Measurements from ENCODE around the gene KDM1B. TPM values are rescaled to one million over a fixed set of nuclear protein-coding genes. Genes with fewer than 3 reads are reported as not detected.

KDM1B gene
- polyA plus RNA-seq, 1 of the 3 experiments (the other 2 are of a cell fraction) = 9.4 TPM

DNA sequence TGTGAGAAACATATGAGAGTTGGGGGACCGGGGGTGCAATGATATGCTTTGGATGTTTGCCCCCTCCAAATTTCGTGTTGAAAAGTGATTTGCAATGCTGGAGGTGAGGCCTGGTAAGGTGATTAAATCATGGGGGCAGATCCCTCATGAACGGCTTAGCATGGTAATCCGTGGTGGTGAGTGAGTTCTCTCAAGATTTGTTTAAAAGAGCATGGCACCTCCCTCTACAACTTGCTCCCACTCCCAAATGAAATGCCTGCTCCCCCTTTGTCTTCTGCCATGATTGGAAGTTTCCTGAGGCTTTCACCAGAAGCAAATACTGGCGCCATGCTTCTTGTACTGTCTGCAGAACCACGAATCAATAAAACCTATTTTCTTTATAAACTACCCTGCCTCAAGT, 106.7 kb downstream of the KDM1B start:
- Histone ChIP-seq H3K9ac (no peak overlapping the region), H3K36me3 (replicated peaks in 1 of 2; ENCODE audit: control insufficient read depth in 1 of 2, insufficient read depth in 2 of 2, low read length in 1 of 2) (peaks cover 16% of the 10 kb centered on the region in 2 experiments), H3K27me3 (ENCODE audit: insufficient read depth) (no peaks in the 10 kb centered on the region), H3F3A (replicated peaks; ENCODE audit: insufficient read depth) (peaks cover 8% of the 10 kb centered on the region), H3K27ac (ENCODE audit: low read depth in 2 of 2, low read length in 1 of 2) (peak overlapping the region in 1 of 2 experiments; percentile 45; a peak in 1 of 4 replicates), H3K79me2 (ENCODE audit: insufficient read depth) (peaks cover 72% of the 10 kb centered on the region), H3K4me2 (peak overlapping the region; percentile 91), H2AFZ (ENCODE audit: low read depth) (no peak overlapping the region), H3K4me1 (ENCODE audit: control insufficient read depth in 1 of 2, insufficient read depth in 2 of 2, low read depth in 1 of 2, low read length in 1 of 2) (peaks cover 17 to 21% of the 10 kb centered on the region in 2 experiments; a peak in 3 of 4 replicates), H3K4me3 (ENCODE audit: low read depth in 2 of 2, low read length in 1 of 2) (peak overlapping the region in 1 of 2 experiments; percentile 88; a peak in 3 of 4 replicates), H3K9me2 (no peaks in the 10 kb centered on the region), H3K9me3 (no peaks in the 10 kb centered on the region), H4K20me1 (ENCODE audit: insufficient read depth) (peaks cover 56% of the 10 kb centered on the region)
- no peak for TF ChIP-seq RXRA (IDR thresholded peaks at IDR 0.05; ENCODE audit: borderline replicate concordance, low read depth)
- TF ChIP-seq JUND (IDR thresholded peaks at IDR 0.05) = no peak
- no peak for TF ChIP-seq EZH2phosphoT487 (IDR thresholded peaks at IDR 0.05; ENCODE audit: borderline replicate concordance, low read depth)
- no peak for TF ChIP-seq FOXM1 (IDR thresholded peaks at IDR 0.05; ENCODE audit: low read depth)
- TF ChIP-seq CHD2 (IDR thresholded peaks at IDR 0.05; ENCODE audit: low read length, partially characterized antibody) = no peak
- no peak for TF ChIP-seq USF1 (IDR thresholded peaks at IDR 0.05; ENCODE audit: borderline replicate concordance, low read depth)
- no peak for TF ChIP-seq ELF1 (IDR thresholded peaks at IDR 0.05)
- TF ChIP-seq MXI1 (IDR thresholded peaks at IDR 0.05; ENCODE audit: low read depth, low read length) = no peak
- ChIA-PET POLR2A (no interaction called here), CTCF (no interaction called here)
- WGBS (ENCODE audit: low lambda C conversion rate) = 79% methylated on average over 6 of the region's 6 CpGs
- no peak for DNase-seq

GRCh38 chr6:18262702-18263417, 107.6 kb downstream of the KDM1B start:
- H3K27ac ChIP-seq (ENCODE audit: low read depth in 2 of 2, low read length in 1 of 2) = peak overlapping the region; percentile 47 to 88
- CTCF ChIA-PET = interaction anchor here (1.0 kb wide), 1 partner anchor 21 kb away, joined by 3 read pairs; no protein-coding TSS in a partner anchor
- peak overlapping the region; percentile 91 for H3K4me2 ChIP-seq
- H3F3A ChIP-seq (replicated peaks; ENCODE audit: insufficient read depth) = peaks cover 8% of the 10 kb centered on the region
- no peak overlapping the region for H2AFZ ChIP-seq (ENCODE audit: low read depth)
- no peak for DNase-seq
- peaks cover 62% of the 10 kb centered on the region for H3K79me2 ChIP-seq (ENCODE audit: insufficient read depth)
- H3K36me3 ChIP-seq (replicated peaks in 1 of 2; ENCODE audit: control insufficient read depth in 1 of 2, insufficient read depth in 2 of 2, low read length in 1 of 2) = peaks cover 6 to 7% of the 10 kb centered on the region in 2 experiments
- peak overlapping the region; percentile 92 for H3K9ac ChIP-seq
- peak overlapping the region; percentile 88 to 93 for H3K4me3 ChIP-seq (ENCODE audit: low read depth in 2 of 2, low read length in 1 of 2)
- WGBS (ENCODE audit: low lambda C conversion rate) = 6% methylated on average over 18 of the region's 18 CpGs
- H3K4me1 ChIP-seq (ENCODE audit: control insufficient read depth in 1 of 2, insufficient read depth in 2 of 2, low read depth in 1 of 2, low read length in 1 of 2) = peaks cover 17 to 21% of the 10 kb centered on the region in 2 experiments; a peak in 3 of 4 replicates
- H3K9me2 ChIP-seq = no peaks in the 10 kb centered on the region
- no peaks in the 10 kb centered on the region for H3K9me3 ChIP-seq
- H3K27me3 ChIP-seq (ENCODE audit: insufficient read depth) = no peaks in the 10 kb centered on the region
- peaks cover 51% of the 10 kb centered on the region for H4K20me1 ChIP-seq (ENCODE audit: insufficient read depth)
- TF ChIP-seq, protein P1, sequence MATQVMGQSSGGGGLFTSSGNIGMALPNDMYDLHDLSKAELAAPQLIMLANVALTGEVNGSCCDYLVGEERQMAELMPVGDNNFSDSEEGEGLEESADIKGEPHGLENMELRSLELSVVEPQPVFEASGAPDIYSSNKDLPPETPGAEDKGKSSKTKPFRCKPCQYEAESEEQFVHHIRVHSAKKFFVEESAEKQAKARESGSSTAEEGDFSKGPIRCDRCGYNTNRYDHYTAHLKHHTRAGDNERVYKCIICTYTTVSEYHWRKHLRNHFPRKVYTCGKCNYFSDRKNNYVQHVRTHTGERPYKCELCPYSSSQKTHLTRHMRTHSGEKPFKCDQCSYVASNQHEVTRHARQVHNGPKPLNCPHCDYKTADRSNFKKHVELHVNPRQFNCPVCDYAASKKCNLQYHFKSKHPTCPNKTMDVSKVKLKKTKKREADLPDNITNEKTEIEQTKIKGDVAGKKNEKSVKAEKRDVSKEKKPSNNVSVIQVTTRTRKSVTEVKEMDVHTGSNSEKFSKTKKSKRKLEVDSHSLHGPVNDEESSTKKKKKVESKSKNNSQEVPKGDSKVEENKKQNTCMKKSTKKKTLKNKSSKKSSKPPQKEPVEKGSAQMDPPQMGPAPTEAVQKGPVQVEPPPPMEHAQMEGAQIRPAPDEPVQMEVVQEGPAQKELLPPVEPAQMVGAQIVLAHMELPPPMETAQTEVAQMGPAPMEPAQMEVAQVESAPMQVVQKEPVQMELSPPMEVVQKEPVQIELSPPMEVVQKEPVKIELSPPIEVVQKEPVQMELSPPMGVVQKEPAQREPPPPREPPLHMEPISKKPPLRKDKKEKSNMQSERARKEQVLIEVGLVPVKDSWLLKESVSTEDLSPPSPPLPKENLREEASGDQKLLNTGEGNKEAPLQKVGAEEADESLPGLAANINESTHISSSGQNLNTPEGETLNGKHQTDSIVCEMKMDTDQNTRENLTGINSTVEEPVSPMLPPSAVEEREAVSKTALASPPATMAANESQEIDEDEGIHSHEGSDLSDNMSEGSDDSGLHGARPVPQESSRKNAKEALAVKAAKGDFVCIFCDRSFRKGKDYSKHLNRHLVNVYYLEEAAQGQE (IDR thresholded peaks at IDR 0.05; ENCODE audit: low read depth, low read length) = no peak
- TF ChIP-seq RXRA (IDR thresholded peaks at IDR 0.05; ENCODE audit: borderline replicate concordance, low read depth) (0 out of 2 replicates have a peak, but pooled peaks have one; percentile 8), GATA2 (CRISPR knock-in tag; IDR thresholded peaks at IDR 0.05) (no peak), JUND (IDR thresholded peaks at IDR 0.05) (no peak), SIN3A (IDR thresholded peaks at IDR 0.05; ENCODE audit: borderline replicate concordance, low read depth, low read length) (no peak), ELF1 (IDR thresholded peaks at IDR 0.05) (0 out of 2 replicates have a peak, but pooled peaks have one; percentile 30), GABPA (IDR thresholded peaks at IDR 0.05; ENCODE audit: low read depth) (no peak), EP300 (IDR thresholded peaks at IDR 0.05; ENCODE audit: borderline replicate concordance in 1 of 2, low read depth in 1 of 2, low read length in 1 of 2) (no peak), RCOR1 (IDR thresholded peaks at IDR 0.05; ENCODE audit: low read length) (no peak), MEF2A (IDR thresholded peaks at IDR 0.05; ENCODE audit: borderline replicate concordance, low read depth) (no peak), CHD2 (IDR thresholded peaks at IDR 0.05; ENCODE audit: low read length, partially characterized antibody) (no peak), MAX (IDR thresholded peaks at IDR 0.05; ENCODE audit: low read depth) (no peak)
- POLR2A ChIA-PET = no interaction called here

All from SK-N-SH (cell line).